Kasumi-1 (cell line): ENCODE results near the gene PAK3.

Experiments
- DNase-seq, 2 experiments: peaks; one replicate each; lab custom pipeline; 2025; lab: John Stamatoyannopoulos, UW

The PAK3 gene

DNA sequence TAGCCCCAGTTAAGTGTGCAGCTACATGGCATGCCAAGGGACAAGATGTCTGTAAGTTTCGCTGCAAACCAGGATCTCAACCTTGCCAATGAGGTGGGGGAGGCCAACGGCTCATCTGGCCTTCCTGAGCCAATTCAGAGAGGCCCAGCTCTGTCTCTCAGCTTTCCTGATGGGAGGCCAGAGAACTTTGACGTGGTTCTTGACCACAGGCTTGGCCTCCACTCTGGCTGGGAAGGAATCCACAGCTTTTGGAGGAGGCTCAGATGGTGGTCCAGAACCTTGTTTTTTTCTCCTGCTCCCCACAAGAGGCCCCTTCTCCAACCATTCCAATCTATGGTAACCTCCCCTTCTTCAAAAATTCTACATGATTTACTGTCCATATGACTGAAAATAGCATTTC lies 164.5 kb downstream of the PAK3 start:
- no peak for DNase-seq

GRCh38 chrX:111262086-111262485 lies 166.1 kb downstream of the PAK3 start:
- DNase-seq: no peak

DNA sequence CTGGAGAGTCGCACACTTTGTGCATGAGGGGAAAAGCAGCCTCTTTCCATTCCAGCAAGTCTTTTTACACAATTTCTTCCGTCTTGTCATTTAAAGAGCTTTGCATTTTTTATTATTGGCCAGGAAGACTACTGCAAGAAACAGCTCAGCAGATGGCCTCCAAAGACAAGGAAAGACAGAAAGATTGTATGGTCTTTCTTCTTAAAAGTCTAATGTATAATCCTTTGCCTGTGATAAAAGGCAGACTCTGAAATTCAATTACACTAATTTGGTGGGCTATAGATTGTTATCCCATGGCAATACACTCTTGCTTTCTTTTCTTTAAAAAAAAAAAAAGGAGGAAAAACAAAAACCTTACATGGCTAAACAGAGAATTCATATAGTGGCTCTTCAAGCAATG lies 168.4 kb downstream of the PAK3 start:
- DNase-seq: no peak

GRCh38 chrX:111265486-111265885 lies 169.5 kb downstream of the PAK3 start:
- no peak for DNase-seq

DNA sequence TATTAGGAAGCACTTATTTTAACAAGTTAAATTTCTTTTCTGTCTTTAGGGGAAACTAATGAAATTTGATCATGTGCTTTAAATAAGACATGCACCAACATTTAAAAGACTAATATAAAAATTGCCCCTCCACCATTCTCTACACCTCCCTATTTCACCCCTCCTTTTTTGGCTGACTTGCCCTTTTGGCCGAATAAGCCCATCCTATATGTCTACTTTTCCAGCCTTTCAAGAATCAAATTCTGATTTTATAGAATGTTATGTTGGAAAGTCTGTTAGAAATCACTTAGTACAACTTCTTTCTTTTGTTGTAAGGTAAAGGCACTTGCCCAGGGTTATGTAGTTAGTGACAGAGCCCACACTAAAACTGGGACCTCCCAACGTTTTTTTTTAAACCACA lies 172.5 kb downstream of the PAK3 start:
- DNase-seq: no peak

- no peak for DNase-seq
These were observed 174.3 kb downstream of the PAK3 start, which contains the start of gene CAPN6 for GRCh38 chrX:111270339-111270738. CAPN6 (minus strand) TSS chrX:111270483; CDS start chrX:111263936, 6,547 bp downstream.
